Prostate gland (tissue), 2 donors: Measurements from ENCODE around the gene CUTC.

Experiments used
- CTCF ChIP-seq, 4 experiments: fragments of 200-600 bp in 2 of 4; fragments of 450-650 bp in 2 of 4; sonication (generic) in 2 of 4; IDR thresholded peaks; 1 replicate in 3 of 4; 2 replicates in 1 of 4; pipeline ENCODE4 v1.5.1; 2016 to 2019; ENCODE audit warnings: antibody characterized with exemption in 4 of 4, mild to moderate bottlenecking in 2 of 4, moderate library complexity in 2 of 4
- POLR2A ChIP-seq: fragments of 450-650 bp; IDR thresholded peaks from one replicate; pipeline ENCODE4 v1.6.1; 2016; ENCODE audit warnings: antibody characterized with exemption, mild to moderate bottlenecking

GRCh38 chr10:99695761-99696160, 36.3 kb upstream of the CUTC start:
- TF ChIP-seq CTCF (IDR thresholded peaks at IDR 0.05) (no peak), POLR2A (no peak)
